ENCODE measurements around the gene MAML3.

- TF ChIP-seq, protein P1, sequence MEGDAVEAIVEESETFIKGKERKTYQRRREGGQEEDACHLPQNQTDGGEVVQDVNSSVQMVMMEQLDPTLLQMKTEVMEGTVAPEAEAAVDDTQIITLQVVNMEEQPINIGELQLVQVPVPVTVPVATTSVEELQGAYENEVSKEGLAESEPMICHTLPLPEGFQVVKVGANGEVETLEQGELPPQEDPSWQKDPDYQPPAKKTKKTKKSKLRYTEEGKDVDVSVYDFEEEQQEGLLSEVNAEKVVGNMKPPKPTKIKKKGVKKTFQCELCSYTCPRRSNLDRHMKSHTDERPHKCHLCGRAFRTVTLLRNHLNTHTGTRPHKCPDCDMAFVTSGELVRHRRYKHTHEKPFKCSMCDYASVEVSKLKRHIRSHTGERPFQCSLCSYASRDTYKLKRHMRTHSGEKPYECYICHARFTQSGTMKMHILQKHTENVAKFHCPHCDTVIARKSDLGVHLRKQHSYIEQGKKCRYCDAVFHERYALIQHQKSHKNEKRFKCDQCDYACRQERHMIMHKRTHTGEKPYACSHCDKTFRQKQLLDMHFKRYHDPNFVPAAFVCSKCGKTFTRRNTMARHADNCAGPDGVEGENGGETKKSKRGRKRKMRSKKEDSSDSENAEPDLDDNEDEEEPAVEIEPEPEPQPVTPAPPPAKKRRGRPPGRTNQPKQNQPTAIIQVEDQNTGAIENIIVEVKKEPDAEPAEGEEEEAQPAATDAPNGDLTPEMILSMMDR (IDR thresholded peaks at IDR 0.05; ENCODE audit: low read length) = no peak
- no peak for TF ChIP-seq EZH2 (IDR thresholded peaks at IDR 0.05; ENCODE audit: borderline replicate concordance, low read length)
These were observed 153.8 kb downstream of the MAML3 start for GRCh38 chr4:140000232-140000631.
